Right forelimb (tissue), 1 donor: ENCODE data around the gene TTC12.

Experiments
- DNase-seq: peaks from one replicate; pipeline ENCODE4 v3.0.0-alpha.2; 2018

TTC12 gene

DNA sequence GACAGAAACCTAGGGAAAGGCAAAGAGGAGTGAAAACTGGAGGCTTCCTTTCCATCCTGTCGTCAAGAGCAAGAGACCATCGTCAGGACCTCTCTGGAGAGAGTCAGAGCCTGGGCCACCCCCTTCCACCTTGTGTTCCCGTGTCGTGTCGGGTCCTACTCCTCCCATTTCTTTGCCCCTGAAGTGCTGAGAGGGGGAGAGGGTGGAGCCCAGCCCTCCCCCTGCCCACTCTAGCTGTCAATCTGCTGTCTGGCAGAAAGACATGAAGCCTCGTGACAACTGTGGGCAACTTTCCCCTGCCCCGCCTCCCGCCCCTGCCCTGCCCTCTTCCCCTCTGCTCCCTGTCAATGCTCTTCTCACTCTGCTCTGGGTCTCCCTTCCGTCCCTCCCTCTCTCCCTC is 93.8 kb downstream of the TTC12 start:
- no peak for DNase-seq

DNA sequence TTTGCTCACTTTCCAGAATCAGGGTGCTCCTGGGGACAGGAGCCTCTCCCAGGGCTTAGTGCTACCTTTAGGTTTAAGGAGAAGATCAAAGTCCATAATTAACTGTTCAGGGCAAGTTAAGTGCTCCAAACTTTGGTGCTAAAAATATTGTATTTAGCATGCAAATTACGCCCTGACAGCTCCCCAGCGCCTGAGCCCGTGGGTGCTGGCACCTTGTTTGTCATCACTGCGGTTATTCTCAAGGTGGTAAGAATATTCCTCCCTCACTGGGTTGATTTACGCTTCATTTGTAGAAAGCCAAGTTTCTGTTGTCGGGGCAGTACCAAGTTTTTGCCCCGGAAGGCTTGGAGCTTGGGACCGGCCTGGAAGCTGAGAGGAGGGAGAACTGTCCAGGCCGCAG is 94.5 kb downstream of the TTC12 start:
- DNase-seq: no peak

DNA sequence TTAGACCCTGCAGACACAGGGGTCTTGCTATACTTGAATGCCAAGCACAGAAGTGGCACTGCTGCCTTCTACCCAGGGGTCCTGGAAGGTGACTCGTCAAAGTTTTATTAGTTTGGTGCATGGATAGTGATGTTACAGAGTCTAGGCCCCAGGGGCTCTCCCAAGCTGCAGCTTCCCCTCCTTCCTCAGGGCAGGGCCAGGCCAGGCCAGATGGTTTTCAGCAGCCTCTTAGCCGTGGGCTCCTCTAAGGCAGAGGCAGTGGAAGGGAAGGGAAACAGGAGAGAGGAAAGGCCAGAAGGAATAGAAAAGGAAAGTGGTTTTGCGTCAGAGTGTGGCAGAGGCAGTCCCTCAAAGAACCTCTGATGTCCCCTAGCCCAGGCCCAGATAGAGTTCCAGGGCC is 95.1 kb downstream of the TTC12 start:
- no peak for DNase-seq

DNA sequence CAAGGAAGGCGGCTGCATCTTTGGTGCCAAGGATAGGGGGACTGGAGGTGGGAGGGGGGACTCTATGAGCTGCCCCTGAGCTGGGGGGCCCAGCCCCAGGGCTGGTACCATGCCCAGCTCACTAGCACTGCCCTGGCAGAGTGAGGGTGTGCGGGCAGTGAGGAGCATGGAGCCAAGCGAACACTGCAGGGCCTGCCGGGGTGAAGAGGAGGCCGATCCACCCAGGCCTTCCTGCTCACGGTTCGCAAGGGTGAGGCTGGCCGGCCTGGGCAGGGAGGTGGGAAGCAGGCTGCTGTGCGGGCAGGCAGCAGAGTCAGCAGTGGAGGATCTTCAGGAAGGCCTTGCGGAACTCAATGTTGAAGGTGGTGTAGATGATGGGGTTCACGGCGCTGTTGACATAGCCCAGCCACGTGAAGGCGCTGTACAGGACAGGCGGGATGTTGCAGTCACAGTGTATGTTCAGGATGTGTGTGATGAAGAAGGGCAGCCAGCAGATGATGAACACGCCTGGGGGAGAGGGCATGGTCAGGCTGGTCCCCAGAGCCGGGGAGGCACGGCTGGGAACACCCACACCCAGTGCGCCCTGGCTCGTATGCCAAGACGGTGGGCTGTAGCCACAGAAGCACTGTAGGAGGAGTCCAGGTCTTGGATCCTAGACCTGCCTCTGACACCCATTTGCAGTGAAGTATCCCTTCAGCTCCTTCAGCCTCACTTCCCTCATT is 96.2 kb downstream of the TTC12 start:
- no peak for DNase-seq

DNA sequence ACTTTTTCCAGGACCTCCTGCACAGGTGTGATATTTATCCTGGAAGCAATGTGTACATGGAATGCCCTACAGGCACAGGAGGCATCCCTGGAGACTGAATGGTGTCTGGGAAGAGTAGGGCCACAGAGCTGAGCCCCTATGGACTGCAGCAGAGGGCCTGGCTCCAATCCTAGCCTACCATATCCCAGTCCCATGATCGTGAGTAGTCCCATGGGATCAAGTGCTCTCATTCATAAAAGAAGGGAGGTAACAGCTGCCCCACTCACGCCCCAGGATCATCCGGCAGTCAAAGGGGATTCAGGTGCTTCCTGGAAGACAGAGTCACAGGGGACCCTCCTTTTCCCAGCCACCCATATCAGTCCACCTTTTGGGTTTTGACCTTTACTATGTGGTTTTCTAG is 97.2 kb downstream of the TTC12 start:
- no peak for DNase-seq

DNA sequence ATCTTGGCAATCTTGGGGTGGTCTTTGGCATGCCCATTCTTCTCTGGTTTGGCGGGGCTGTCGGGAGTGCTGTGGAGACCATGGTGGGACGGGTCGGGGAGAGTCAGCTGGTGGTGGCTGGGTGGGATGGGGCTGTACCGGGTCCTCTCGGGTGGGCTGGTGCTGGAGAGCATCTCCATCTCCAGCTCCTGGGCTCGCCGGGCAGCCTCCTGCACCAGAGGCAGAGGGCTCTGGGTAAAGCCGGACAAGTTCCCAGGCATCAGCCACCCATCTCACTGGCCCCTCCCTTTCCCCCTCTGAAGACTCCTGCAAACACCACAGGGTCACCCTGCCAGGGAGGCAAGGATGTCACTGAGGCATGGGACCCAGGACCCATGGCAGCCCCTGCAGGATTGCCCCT is 98.3 kb downstream of the TTC12 start:
- no peak for DNase-seq

DNA sequence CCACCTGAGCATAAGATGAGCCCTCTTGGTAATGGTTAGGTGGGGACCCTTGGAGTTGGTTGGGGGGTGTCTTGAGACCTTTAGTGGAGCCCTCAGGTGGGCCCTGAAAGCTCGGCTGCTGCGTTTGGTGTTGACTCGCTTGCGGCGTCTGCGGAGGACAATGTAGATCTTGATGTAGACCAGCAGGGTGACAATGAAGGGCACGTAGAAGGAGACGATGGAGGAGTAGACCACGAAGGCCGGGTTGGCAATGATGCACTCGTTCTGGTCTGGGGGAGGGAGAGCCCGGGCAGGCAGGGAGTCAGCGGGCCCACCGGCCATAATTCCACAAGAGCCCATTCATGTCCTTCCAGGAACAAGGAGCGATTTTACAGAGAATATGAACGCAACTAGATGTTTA is 101.0 kb downstream of the TTC12 start:
- no peak for DNase-seq
